GM18499 (cell line): ENCODE measurements around the gene PEA15.

Experiments used
- ATAC-seq: cut with Tn5 transposase; IDR thresholded peaks from one replicate; pipeline ENCODE4 v1.9.1; 2021; ENCODE audit warnings: moderate number of reproducible peaks; ENCODE audit not compliant: insufficient read depth, unreplicated experiment

PEA15 gene

DNA sequence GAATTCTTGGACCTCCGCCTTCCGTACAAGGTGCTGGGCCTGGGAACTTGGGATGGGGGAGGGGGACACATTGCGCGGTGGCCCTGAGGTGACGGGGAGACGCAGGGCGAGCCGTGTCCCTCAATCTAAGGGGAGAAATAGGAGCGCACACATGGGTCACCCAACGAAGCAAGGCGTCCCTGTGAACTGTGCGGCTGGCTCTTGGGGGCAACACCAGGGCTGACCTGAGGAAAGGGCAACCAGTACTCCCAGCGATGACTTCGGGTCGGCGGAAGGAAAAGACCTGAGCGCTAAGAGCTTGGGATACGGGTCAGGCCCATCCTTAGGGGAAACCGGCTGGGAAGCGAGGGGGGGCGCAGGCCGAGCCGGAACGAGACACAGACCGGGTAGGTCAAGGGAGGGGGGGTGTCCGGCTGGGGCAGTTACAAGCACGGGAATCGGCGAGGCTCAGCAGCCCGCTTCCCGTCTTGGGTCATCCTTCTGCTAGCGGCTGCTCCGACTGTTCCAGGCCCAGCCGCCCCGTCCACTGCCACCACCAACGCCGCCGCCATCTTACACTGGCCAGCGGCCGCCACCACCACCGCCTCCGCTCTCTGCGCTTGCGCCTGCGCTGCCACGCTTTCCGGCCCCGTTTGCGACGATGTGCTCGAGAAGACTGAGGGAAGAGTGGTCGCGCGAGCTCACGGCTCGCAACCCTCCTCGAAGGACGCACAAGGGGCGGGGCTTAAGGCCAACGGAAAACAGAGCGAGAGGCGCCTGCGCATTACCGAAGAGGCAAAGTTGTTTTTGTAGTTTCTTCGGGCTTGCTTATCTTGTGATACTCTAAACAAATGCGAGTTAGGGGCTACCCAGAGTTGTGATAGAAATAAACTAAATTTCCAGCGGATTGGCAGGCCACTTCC, 57.0 kb downstream of the PEA15 start, which contains the start of gene DCAF8:
DCAF8 (minus strand) TSS at position 657 of the 902 bp plus-strand sequence. CDS start 18,541 bp downstream, outside the sequence.
- peak; percentile 39 for ATAC-seq

- no peak for ATAC-seq
Observed at GRCh38 chr1:160264795-160265307, 59.7 kb downstream of the PEA15 start.
